Stomach (tissue), 4 donors: ENCODE results near the gene LAMC2.

Experiments used
- EP300 ChIP-seq: sonication (generic); formaldehyde crosslinking; IDR thresholded peaks from one replicate; pipeline ENCODE4 v1.6.1; 2017; ENCODE audit warnings: antibody characterized with exemption
- POLR2A ChIP-seq, 4 donors: fragments of 450-650 bp; IDR thresholded peaks; one replicate each; pipeline ENCODE4 v1.6.1; 2016; ENCODE audit warnings: antibody characterized with exemption in 4 of 4, control low read depth in 2 of 4, mild to moderate bottlenecking in 1 of 4, moderate library complexity in 1 of 4
- POLR2AphosphoS5 ChIP-seq, 3 donors: sonication (generic); formaldehyde crosslinking; IDR thresholded peaks; one replicate each; pipeline ENCODE4 v1.6.1; 2016; ENCODE audit warnings: antibody characterized with exemption in 3 of 3
- TF ChIP-seq, protein P1 (sequence below), 7 experiments: fragments of 450-650 bp in 4 of 7; fragments of 200-600 bp in 3 of 7; sonication (generic) in 3 of 7; IDR thresholded peaks; one replicate each; pipeline ENCODE4 v1.5.1; 2016 to 2019; ENCODE audit warnings: antibody characterized with exemption in 7 of 7, control low read depth in 2 of 7, mild to moderate bottlenecking in 1 of 7

DNA sequence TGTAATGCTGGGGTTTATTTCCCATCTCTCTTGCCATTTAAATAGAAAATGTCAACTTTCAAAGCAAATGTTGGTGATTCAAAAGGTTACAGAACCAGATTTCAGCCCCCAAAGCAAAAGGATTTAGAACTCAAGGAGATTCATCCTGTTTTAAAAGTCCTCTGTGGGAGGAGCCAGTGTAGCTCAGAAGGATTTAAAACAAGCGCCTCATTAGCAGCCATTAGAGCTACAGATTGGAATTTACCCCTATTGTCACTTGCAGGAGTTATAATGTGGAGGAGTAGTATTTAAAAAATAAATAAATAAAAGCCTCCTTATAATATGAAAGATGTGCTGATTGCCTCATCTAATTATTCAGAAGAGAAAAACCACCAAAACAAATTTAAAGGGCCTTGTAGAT lies 107.8 kb downstream of the LAMC2 start:
- TF ChIP-seq, protein P1, sequence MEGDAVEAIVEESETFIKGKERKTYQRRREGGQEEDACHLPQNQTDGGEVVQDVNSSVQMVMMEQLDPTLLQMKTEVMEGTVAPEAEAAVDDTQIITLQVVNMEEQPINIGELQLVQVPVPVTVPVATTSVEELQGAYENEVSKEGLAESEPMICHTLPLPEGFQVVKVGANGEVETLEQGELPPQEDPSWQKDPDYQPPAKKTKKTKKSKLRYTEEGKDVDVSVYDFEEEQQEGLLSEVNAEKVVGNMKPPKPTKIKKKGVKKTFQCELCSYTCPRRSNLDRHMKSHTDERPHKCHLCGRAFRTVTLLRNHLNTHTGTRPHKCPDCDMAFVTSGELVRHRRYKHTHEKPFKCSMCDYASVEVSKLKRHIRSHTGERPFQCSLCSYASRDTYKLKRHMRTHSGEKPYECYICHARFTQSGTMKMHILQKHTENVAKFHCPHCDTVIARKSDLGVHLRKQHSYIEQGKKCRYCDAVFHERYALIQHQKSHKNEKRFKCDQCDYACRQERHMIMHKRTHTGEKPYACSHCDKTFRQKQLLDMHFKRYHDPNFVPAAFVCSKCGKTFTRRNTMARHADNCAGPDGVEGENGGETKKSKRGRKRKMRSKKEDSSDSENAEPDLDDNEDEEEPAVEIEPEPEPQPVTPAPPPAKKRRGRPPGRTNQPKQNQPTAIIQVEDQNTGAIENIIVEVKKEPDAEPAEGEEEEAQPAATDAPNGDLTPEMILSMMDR (IDR thresholded peaks at IDR 0.05): no peak
- TF ChIP-seq POLR2A (IDR thresholded peaks at IDR 0.05): no peak
- TF ChIP-seq EP300: no peak
- no peak for TF ChIP-seq POLR2AphosphoS5 (IDR thresholded peaks at IDR 0.05)
